ENCODE data around the gene TRUB2. TPM values are rescaled to one million over a fixed set of nuclear protein-coding genes. Genes with fewer than 3 reads are reported as not detected.
"Not testable (repeated sequence)": the region's sequence is repeated elsewhere in the genome, so short reads cannot be mapped to it uniquely, and the experiment has no call there.

TRUB2 gene
- total RNA-seq, 1 experiment from 2014 or later, result 8.4 TPM

GRCh38 chr9:128355451-128355850, 33.2 kb upstream of the TRUB2 start:
- H3K4me3 ChIP-seq, result no peak overlapping the region
- H3K27me3 ChIP-seq (replicated peaks), result no peaks in the 10 kb centered on the region
- no peaks in the 10 kb centered on the region for H3K9me3 ChIP-seq (replicated peaks)
- no peak overlapping the region for H3K27ac ChIP-seq
- no peak for DNase-seq (ENCODE audit: low read depth in 1 of 2, low spot score in 2 of 2)
- H3K36me3 ChIP-seq, result peaks cover 22% of the 10 kb centered on the region
- no peaks in the 10 kb centered on the region for H3K4me1 ChIP-seq (replicated peaks)

GRCh38 chr9:128349772-128350171, 27.5 kb upstream of the TRUB2 start:
- Histone ChIP-seq H3K4me1 (replicated peaks) (no peaks in the 10 kb centered on the region), H3K9me3 (replicated peaks) (no peaks in the 10 kb centered on the region), H3K36me3 (peaks cover 41% of the 10 kb centered on the region), H3K27ac (no peak overlapping the region), H3K27me3 (replicated peaks) (no peaks in the 10 kb centered on the region), H3K4me3 (no peak overlapping the region)
- no peak for DNase-seq (ENCODE audit: low read depth in 1 of 2, low spot score in 2 of 2)

DNA sequence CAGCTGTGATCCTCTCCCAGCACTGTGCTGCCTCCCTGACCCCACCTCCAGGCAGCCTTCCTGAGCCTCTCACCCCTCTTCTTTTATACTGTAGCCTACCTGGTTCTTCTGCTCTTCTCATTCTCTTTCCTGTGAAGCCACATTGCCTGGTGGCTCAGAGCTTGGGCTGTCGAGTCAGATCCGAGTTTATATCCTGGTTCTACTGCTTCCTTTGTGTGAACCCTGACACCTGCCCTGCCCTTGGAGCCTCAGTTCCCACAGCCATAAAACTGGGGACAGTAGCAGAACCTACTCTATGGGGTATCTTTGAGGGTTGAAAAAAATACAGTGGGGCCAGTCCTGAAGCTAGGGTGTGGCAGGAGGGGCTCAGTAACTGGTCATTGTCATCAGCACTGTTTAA, 26.9 kb upstream of the TRUB2 start:
- no peak for DNase-seq (ENCODE audit: low read depth in 1 of 2, low spot score in 2 of 2)
- no peaks in the 10 kb centered on the region for H3K9me3 ChIP-seq (replicated peaks)
- no peak overlapping the region for H3K4me3 ChIP-seq
- H3K36me3 ChIP-seq, result peaks cover 46% of the 10 kb centered on the region
- H3K27ac ChIP-seq, result no peak overlapping the region
- no peaks in the 10 kb centered on the region for H3K27me3 ChIP-seq (replicated peaks)
- no peaks in the 10 kb centered on the region for H3K4me1 ChIP-seq (replicated peaks)

DNA sequence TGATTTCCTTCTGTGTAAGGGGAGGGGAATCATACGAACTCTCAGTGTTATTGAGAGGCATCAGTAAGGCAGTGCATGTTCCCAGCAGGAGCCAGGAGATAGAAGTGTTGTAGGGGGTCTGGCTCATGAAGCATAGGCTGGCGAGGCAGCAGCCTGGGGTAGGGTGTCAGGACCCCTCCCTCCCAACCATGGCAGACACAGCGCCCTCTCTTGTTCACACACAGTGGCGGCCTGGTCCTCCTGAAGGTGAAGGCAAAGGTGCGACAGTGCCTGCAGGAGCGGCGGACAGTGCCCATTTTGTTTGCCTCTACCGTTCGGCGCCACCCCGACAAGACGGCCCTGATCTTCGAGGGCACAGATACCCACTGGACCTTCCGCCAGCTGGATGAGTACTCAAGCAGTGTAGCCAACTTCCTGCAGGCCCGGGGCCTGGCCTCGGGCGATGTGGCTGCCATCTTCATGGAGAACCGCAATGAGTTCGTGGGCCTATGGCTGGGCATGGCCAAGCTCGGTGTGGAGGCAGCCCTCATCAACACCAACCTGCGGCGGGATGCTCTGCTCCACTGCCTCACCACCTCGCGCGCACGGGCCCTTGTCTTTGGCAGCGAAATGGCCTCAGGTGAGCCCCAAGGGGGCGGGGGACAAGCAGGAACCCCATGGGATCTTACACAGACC, 22.8 kb upstream of the TRUB2 start:
- Histone ChIP-seq H3K4me1 (replicated peaks) (peaks cover 2% of the 10 kb centered on the region; the same call in 1 of the 2 replicates), H3K9me3 (replicated peaks) (no peaks in the 10 kb centered on the region), H3K36me3 (peaks cover 45% of the 10 kb centered on the region), H3K27ac (no peak overlapping the region), H3K4me3 (no peak overlapping the region), H3K27me3 (replicated peaks) (no peaks in the 10 kb centered on the region)
- DNase-seq (ENCODE audit: low read depth in 1 of 2, low spot score in 2 of 2), result no peak

DNA sequence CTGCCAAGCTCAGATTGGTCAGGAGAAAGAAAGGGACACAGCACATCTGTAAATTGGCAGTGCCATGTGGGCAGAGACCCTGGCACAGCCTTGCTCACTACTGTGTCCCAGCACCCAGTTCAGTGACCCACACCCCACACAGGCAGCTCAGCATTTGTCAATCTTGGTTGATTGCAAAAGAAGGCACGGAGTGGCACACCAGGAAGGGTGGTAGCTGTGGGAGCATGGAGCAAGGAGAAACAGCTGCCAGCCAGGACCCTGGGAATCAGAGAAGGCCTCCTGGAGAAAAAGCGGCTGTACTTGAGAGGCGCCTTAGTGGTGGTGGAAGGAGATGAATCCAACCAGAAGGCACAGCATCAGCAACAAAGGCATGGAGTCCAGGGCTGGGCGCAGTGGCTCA, 21.6 kb upstream of the TRUB2 start:
- Histone ChIP-seq H3K36me3 (peaks cover 39% of the 10 kb centered on the region), H3K4me1 (replicated peaks) (peaks cover 7% of the 10 kb centered on the region; the same call in 1 of the 2 replicates), H3K27me3 (replicated peaks) (no peaks in the 10 kb centered on the region), H3K9me3 (replicated peaks) (no peaks in the 10 kb centered on the region), H3K4me3 (no peak overlapping the region), H3K27ac (no peak overlapping the region)
- no peak for DNase-seq (ENCODE audit: low read depth in 1 of 2, low spot score in 2 of 2)

GRCh38 chr9:128342971-128343680, 20.9 kb upstream of the TRUB2 start:
- no peaks in the 10 kb centered on the region for H3K27me3 ChIP-seq (replicated peaks)
- no peak overlapping the region for H3K27ac ChIP-seq
- no peaks in the 10 kb centered on the region for H3K9me3 ChIP-seq (replicated peaks)
- no peak overlapping the region for H3K4me3 ChIP-seq
- H3K36me3 ChIP-seq, result peaks cover 33% of the 10 kb centered on the region
- no peak for DNase-seq (ENCODE audit: low read depth in 1 of 2, low spot score in 2 of 2)
- peaks cover 7% of the 10 kb centered on the region; the same call in 1 of the 2 replicates for H3K4me1 ChIP-seq (replicated peaks)

- H3K4me3 ChIP-seq, result peak overlapping the region; percentile 67
- H3K9me3 ChIP-seq (replicated peaks), result no peaks in the 10 kb centered on the region
- H3K27ac ChIP-seq, result no peak overlapping the region
- peaks cover 28% of the 10 kb centered on the region for H3K36me3 ChIP-seq
- peaks cover 7% of the 10 kb centered on the region; the same call in 1 of the 2 replicates for H3K4me1 ChIP-seq (replicated peaks)
- H3K27me3 ChIP-seq (replicated peaks), result no peaks in the 10 kb centered on the region
- peak; percentile 64 to 78 for DNase-seq (ENCODE audit: low read depth in 1 of 2, low spot score in 2 of 2)
Measured at GRCh38 chr9:128341435-128341849, 19.2 kb upstream of the TRUB2 start.

DNA sequence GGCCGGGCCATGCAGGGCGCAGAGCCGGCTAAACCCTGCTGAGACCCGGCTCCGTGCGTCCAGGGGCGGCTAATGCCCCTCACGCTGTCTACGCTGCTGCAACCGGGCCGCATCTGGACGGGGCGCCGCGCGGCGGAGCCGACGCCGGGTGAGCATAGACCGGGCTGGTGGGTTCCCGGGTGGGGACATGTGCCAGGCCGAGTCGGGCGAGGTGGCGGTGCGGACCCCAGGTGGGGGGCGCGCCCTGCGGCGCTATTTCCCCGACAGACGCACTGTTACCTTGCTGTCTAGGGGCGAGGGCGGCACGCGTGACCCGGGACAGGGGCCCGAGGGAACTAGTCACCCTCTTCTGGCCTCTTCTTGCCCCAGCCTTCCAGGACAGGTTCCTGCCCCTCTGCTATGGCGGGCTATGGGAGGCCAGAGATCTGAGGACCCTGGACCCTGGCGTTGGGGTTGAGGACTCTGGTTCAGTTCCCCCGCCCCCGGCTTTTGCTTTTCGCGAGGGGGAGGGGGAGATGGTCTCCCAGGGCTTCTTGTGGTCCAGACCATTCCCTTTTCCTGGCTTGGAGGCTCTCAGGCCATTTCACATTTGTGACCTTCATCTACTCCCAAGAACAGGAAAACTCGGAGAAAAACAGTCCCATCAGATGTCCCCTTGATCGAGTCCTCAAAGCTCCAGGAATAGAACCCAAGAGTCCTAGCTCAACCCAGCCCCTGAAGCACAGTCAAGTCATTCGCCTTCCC, 18.6 kb upstream of the TRUB2 start:
- Histone ChIP-seq H3K36me3 (peaks cover 26% of the 10 kb centered on the region), H3K27ac (no peak overlapping the region), H3K4me1 (replicated peaks) (peaks cover 7% of the 10 kb centered on the region; the same call in 1 of the 2 replicates), H3K9me3 (replicated peaks) (no peaks in the 10 kb centered on the region), H3K27me3 (replicated peaks) (no peaks in the 10 kb centered on the region), H3K4me3 (peak overlapping the region; percentile 67)
- DNase-seq (ENCODE audit: low read depth in 1 of 2, low spot score in 2 of 2), result peak in 1 of 2 experiments; percentile 37

DNA sequence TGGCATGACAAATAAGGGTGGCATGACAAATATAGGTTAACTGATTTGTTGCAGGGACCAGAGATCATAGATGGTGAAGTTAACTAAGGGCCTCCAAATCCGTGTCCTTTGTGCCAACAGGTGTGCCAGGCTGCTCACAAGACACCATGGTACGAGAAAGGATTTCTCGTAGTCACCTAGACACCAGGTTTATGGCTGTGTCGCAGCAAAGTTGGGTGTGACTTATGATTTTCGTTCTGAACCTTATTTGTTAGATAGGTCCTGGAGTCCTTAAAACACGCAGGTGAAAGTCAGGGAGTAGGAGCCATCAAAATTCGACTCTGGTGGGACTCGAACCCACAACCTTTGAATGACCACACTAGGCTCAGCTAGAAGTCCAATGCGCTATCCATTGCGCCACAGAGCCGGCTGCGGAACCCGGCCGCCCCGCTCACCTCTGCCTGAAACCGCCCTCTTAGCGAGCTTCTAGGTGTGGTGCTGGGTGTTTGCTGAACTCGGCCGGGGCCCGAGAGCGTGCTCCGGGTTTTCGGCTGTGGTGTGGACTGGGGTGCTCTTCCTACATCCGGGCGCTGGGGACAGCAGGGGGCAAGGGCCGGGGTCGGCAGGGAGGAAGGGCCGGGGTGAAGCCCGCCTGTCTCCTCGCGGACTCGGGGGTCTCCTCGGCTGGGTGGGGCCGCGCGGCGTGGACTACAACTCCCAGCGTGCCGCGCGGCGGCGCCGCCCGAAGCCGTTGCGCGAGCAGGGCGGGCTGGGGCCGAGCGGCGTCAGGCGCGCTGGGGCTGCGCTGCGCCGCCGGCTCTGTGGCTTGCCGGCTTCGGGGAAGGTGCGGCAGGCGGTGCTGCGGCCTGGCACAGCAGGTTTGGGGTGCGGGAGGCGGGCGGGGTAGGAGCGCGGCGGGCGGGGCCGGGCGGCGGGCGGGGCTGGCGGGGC, 17.8 kb upstream of the TRUB2 start, which contains the start of gene SLC27A4:
SLC27A4 (plus strand) TSS at position 767 of the 930 bp plus-strand sequence. CDS start 2,606 bp downstream, outside the sequence.
- Histone ChIP-seq H3K27ac (no peak within 1 kb of the TSS; the same call in 1 of the 2 replicates), H3K27me3 (replicated peaks) (no peaks in the 10 kb centered on the region), H3K4me1 (replicated peaks) (peaks cover 7% of the 10 kb centered on the region; the same call in 1 of the 2 replicates), H3K9me3 (replicated peaks) (no peaks in the 10 kb centered on the region), H3K36me3 (peaks cover 18% of the 10 kb centered on the region), H3K4me3 (peak within 1 kb of the TSS; percentile 67)
- peak; percentile 55 to 69 for DNase-seq (ENCODE audit: low read depth in 1 of 2, low spot score in 2 of 2)

GRCh38 chr9:128338852-128339614, 16.8 kb upstream of the TRUB2 start:
- H3K4me3 ChIP-seq; DNase-seq (ENCODE audit: low read depth in 1 of 2, low spot score in 2 of 2); H3K4me1 ChIP-seq (replicated peaks); H3K9me3 ChIP-seq (replicated peaks); H3K27me3 ChIP-seq (replicated peaks); H3K27ac ChIP-seq: not testable (repeated sequence)
- peaks cover 11% of the 10 kb centered on the region for H3K36me3 ChIP-seq

DNA sequence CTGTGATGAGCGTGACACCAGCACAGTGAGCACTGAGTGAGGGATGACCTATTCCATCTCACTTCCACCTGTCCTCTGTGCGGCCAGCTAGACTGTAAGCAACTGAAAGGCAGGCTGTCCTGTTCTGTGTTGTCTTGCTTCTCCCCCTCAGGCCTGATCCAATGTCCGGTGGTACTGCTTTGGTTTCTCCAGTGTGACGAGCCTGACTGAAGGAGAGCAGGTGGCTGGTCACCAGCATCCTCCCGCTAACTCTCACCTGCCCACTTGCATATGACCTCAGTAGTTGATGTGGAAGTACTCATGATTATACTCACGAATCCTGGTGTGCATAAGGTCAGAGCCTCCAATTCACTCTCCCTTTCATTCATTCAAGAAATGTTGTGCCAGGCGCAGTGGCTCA, 15.7 kb upstream of the TRUB2 start:
- H3K9me3 ChIP-seq (replicated peaks), result no peaks in the 10 kb centered on the region
- H3K36me3 ChIP-seq, result peaks cover 1% of the 10 kb centered on the region; the same call in 1 of the 2 replicates
- no peak overlapping the region for H3K4me3 ChIP-seq
- no peak overlapping the region for H3K27ac ChIP-seq
- no peaks in the 10 kb centered on the region for H3K27me3 ChIP-seq (replicated peaks)
- peaks cover 7% of the 10 kb centered on the region; the same call in 1 of the 2 replicates for H3K4me1 ChIP-seq (replicated peaks)
- no peak for DNase-seq (ENCODE audit: low read depth in 1 of 2, low spot score in 2 of 2)

DNA sequence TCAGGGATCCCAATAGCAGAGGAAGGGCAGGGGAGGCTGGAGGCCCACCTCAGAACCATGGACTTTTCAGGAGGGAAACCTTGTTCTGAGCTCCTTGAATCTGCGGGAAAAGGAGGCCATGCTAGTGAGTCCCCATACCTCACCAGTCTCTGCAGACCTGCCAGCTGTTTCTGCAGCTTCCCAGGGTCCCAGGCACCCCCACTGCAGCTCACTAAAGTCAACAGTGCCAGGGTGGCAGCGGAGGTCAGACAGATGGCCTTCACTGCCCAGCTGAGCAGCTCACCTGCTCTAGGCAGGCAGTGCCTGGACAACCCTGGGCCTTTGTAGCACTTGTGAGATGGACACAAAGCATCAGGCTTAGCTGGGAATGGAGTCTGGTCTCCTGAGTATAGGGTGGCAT, 13.7 kb upstream of the TRUB2 start:
- no peak overlapping the region for H3K27ac ChIP-seq
- H3K36me3 ChIP-seq, result no peaks in the 10 kb centered on the region; the same call in 1 of the 2 replicates
- no peaks in the 10 kb centered on the region for H3K9me3 ChIP-seq (replicated peaks)
- H3K27me3 ChIP-seq (replicated peaks), result no peaks in the 10 kb centered on the region
- peaks cover 7% of the 10 kb centered on the region; the same call in 1 of the 2 replicates for H3K4me1 ChIP-seq (replicated peaks)
- no peak overlapping the region for H3K4me3 ChIP-seq
- DNase-seq (ENCODE audit: low read depth in 1 of 2, low spot score in 2 of 2), result no peak

All from SJSA1 (cell line).